ENCODE measurements around the gene CDC20.
A peak's percentile ranks its signal among the peaks of the same experiment; 100 is the strongest.

Gene CDC20

GRCh38 chr1:43358746-43359693, at the start of gene CDC20:
Gene CDC20 (plus strand): TSS chr1:43358981. CDS start chr1:43359216, 235 bp downstream.
- H3K27ac ChIP-seq (ENCODE audit: poor library complexity, severe bottlenecking), result peak within 1 kb of the TSS; percentile 78
- peaks cover 47% of the 10 kb centered on the region for H3K36me3 ChIP-seq (ENCODE audit: low read depth)
- ATAC-seq (ENCODE audit: low read depth) (peak; percentile 94), DNase-seq (ENCODE audit: low spot score) (peak; percentile 99)
- peak within 1 kb of the TSS; percentile 70 for H3K4me3 ChIP-seq (ENCODE audit: severe bottlenecking)
- TF ChIP-seq CTCF (IDR thresholded peaks at IDR 0.05; ENCODE audit: poor library complexity, severe bottlenecking), result no peak
- H3K27me3 ChIP-seq (ENCODE audit: insufficient read depth, poor library complexity, severe bottlenecking), result no peaks in the 10 kb centered on the region
- peaks cover 19% of the 10 kb centered on the region for H3K4me1 ChIP-seq (ENCODE audit: insufficient read depth, poor library complexity, severe bottlenecking)
- no peaks in the 10 kb centered on the region for H3K9me3 ChIP-seq (ENCODE audit: severe bottlenecking)

GRCh38 chr1:43309405-43310025, 49.3 kb upstream of the CDC20 start:
- no peak overlapping the region for H3K27ac ChIP-seq (ENCODE audit: poor library complexity, severe bottlenecking)
- DNase-seq (ENCODE audit: low spot score), result no peak
- no peak for TF ChIP-seq CTCF (IDR thresholded peaks at IDR 0.05; ENCODE audit: poor library complexity, severe bottlenecking)
- H3K27me3 ChIP-seq (ENCODE audit: insufficient read depth, poor library complexity, severe bottlenecking), result no peaks in the 10 kb centered on the region
- ATAC-seq (ENCODE audit: low read depth), result peak; percentile 69; the same call in 2 of the 3 replicates
- no peaks in the 10 kb centered on the region for H3K4me1 ChIP-seq (ENCODE audit: insufficient read depth, poor library complexity, severe bottlenecking)
- no peaks in the 10 kb centered on the region for H3K9me3 ChIP-seq (ENCODE audit: severe bottlenecking)
- H3K4me3 ChIP-seq (ENCODE audit: severe bottlenecking), result no peak overlapping the region
- no peaks in the 10 kb centered on the region for H3K36me3 ChIP-seq (ENCODE audit: low read depth)

- no peaks in the 10 kb centered on the region for H3K4me1 ChIP-seq (ENCODE audit: insufficient read depth, poor library complexity, severe bottlenecking)
- no peak for ATAC-seq (ENCODE audit: low read depth)
- no peaks in the 10 kb centered on the region for H3K36me3 ChIP-seq (ENCODE audit: low read depth)
- TF ChIP-seq CTCF (IDR thresholded peaks at IDR 0.05; ENCODE audit: poor library complexity, severe bottlenecking), result no peak
- DNase-seq (ENCODE audit: low spot score), result no peak
- H3K27ac ChIP-seq (ENCODE audit: poor library complexity, severe bottlenecking), result no peak overlapping the region
- no peaks in the 10 kb centered on the region for H3K9me3 ChIP-seq (ENCODE audit: severe bottlenecking)
- H3K27me3 ChIP-seq (ENCODE audit: insufficient read depth, poor library complexity, severe bottlenecking), result no peaks in the 10 kb centered on the region
- no peak overlapping the region for H3K4me3 ChIP-seq (ENCODE audit: severe bottlenecking)
These were observed 47.3 kb upstream of the CDC20 start for GRCh38 chr1:43311521-43311920.

GRCh38 chr1:43312212-43312623, 46.6 kb upstream of the CDC20 start:
- H3K27me3 ChIP-seq (ENCODE audit: insufficient read depth, poor library complexity, severe bottlenecking), result no peaks in the 10 kb centered on the region
- H3K36me3 ChIP-seq (ENCODE audit: low read depth), result no peaks in the 10 kb centered on the region
- no peak overlapping the region for H3K4me3 ChIP-seq (ENCODE audit: severe bottlenecking)
- no peak for ATAC-seq (ENCODE audit: low read depth)
- no peaks in the 10 kb centered on the region for H3K4me1 ChIP-seq (ENCODE audit: insufficient read depth, poor library complexity, severe bottlenecking)
- no peak for TF ChIP-seq CTCF (IDR thresholded peaks at IDR 0.05; ENCODE audit: poor library complexity, severe bottlenecking)
- DNase-seq (ENCODE audit: low spot score), result no peak
- no peaks in the 10 kb centered on the region for H3K9me3 ChIP-seq (ENCODE audit: severe bottlenecking)
- no peak overlapping the region for H3K27ac ChIP-seq (ENCODE audit: poor library complexity, severe bottlenecking)

All from RWPE2 (cell line).